ENCODE results near the gene GHRHR.
A peak's percentile ranks its signal among the peaks of the same experiment; 100 is the strongest.

GHRHR gene

GRCh38 chr7:31017032-31017675 is 53.4 kb downstream of the GHRHR start:
- DNase-seq, result no peak

- no peak for DNase-seq
These were observed 54.0 kb downstream of the GHRHR start for GRCh38 chr7:31017721-31018120.

- DNase-seq, result no peak
These were observed 55.8 kb downstream of the GHRHR start for GRCh38 chr7:31019509-31019908.

- DNase-seq, result peak; percentile 30
These were observed 56.4 kb downstream of the GHRHR start for GRCh38 chr7:31020161-31020560.

DNA sequence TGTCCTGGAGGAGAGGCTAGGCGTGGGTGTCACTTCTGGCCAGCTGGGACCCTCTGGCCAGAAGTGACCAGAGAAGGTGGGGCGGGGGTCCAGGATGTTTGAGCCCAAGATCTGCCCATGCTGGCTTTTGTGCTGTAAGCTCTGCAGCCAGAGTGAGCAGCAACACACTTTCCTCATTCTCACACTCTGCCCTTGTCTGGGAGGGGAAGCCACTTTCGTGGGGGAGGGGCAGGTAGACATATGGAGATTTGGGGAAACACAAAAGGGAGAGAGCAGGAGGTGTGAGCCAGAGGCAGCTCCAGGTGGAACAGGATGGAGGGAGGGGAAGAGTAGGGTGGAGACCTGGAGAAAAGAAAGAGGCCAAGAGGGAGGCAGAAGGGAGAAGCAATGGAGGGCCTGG is 56.9 kb downstream of the GHRHR start:
- DNase-seq, result no peak

DNA sequence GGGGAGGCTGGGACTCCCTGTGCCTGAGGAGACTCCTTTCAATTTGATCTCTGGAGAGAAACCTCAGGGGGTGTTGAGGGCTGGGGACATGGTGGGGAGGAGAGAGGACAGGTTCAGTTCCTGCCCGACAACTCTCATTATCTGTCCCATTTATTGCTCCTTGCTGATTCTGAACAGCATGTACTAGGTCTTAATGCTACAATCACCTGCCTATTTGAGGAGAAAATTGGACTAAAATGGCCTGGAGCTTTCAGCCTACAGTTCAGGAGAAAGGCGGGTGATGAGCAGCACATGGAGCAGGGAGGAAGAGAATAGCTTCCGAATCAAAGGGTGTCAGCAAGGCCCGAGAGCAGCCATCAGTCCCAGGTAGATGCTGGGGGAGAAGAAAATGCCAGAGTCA is 58.4 kb downstream of the GHRHR start:
- DNase-seq, result no peak

DNA sequence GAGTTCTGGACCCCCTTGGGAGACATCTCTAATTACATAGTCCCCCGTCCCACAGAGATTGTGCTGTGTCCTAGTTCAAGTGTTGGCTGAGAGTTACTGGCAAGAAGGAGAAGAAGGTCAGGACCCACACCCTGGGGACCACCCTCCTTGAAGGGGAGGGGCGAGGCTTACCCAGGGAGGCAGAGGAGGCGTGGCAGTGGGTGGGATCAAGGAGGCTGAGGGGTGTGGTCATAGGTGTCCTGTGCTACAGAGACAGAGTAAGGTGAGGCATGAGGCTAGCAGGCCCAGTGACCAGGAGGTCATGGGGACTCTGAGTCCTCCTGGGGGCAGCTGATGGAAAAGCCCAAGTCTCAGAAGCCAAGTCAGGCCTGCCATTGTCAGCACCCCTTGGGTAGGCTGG is 59.0 kb downstream of the GHRHR start:
- no peak for DNase-seq

GRCh38 chr7:31023877-31024276 is 60.1 kb downstream of the GHRHR start:
- no peak for DNase-seq

GRCh38 chr7:31027161-31027965 is 63.6 kb downstream of the GHRHR start:
- no peak for DNase-seq

DNA sequence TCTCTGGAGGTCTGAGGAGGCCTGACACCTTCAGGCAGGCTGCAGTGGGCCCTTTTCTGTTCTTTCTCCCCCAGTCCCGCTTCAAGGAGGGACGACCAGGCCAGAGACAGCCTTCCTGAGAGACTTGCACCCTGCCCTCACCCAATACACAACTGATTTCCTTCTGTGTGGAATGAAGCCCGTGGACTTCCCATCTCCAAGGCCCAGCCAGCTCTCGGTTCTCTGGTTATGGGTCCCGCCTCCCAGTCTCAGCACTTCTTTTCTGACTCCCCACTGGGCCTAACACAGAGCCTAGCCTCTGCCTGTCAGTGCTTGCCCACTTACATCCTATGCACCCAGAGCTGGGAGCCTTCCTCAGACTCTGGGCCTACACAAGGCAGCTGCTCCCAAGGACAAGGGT is 64.3 kb downstream of the GHRHR start:
- no peak for DNase-seq

GRCh38 chr7:31028417-31028992 is 64.8 kb downstream of the GHRHR start:
- DNase-seq, result no peak
